H9 (cell line): ENCODE results near the gene PSG6. TPM values are rescaled to one million over a fixed set of nuclear protein-coding genes. Genes with fewer than 3 reads are reported as not detected.
"Not testable (repeated sequence)": the region's sequence is repeated elsewhere in the genome, so short reads cannot be mapped to it uniquely, and the experiment has no call there.

ENCODE experiments used
- DNase-seq: peaks from one replicate; pipeline ENCODE4 v3.0.0-alpha.2; 2017
- H2AFZ ChIP-seq: one replicate; pipeline ENCODE4 v1.6.1; 2013; ENCODE audit warnings: mild to moderate bottlenecking, low read length, control low read depth, moderate library complexity
- H2AK5ac ChIP-seq: 2 replicates; pipeline ENCODE4 v1.6.1; 2013; ENCODE audit warnings: low read length, control low read depth, mixed read lengths; ENCODE audit not compliant: insufficient read length
- H2BK120ac ChIP-seq: one replicate; pipeline ENCODE4 v1.6.1; 2013; ENCODE audit warnings: low read depth, mild to moderate bottlenecking, low read length, control low read depth, inconsistent platforms; ENCODE audit not compliant: poor library complexity, severe bottlenecking
- H2BK12ac ChIP-seq: 2 replicates; pipeline ENCODE4 v1.6.1; 2013; ENCODE audit warnings: low read length, control low read depth, mixed read lengths, low read depth; ENCODE audit not compliant: insufficient read length
- H2BK15ac ChIP-seq: 2 replicates; pipeline ENCODE4 v1.6.1; 2013; ENCODE audit warnings: low read depth, low read length, control low read depth
- H2BK20ac ChIP-seq: one replicate; pipeline ENCODE4 v1.6.1; 2013; ENCODE audit warnings: low read depth, mild to moderate bottlenecking, low read length, control low read depth, inconsistent platforms; ENCODE audit not compliant: poor library complexity, severe bottlenecking
- H2BK5ac ChIP-seq: 2 replicates; pipeline ENCODE4 v1.6.1; 2013; ENCODE audit warnings: low read length, control low read depth, mixed read lengths; ENCODE audit not compliant: insufficient read length
- H3K14ac ChIP-seq: 2 replicates; pipeline ENCODE4 v1.6.1; 2013; ENCODE audit warnings: low read length, control low read depth; ENCODE audit not compliant: insufficient read depth
- H3K18ac ChIP-seq: 2 replicates; pipeline ENCODE4 v1.6.1; 2013; ENCODE audit warnings: low read depth, mild to moderate bottlenecking, mixed read lengths, low read length, control low read depth; ENCODE audit not compliant: insufficient read length
- H3K23ac ChIP-seq: 2 replicates; pipeline ENCODE4 v1.6.1; 2013; ENCODE audit warnings: low read length, control low read depth, mixed read lengths, low read depth; ENCODE audit not compliant: insufficient read length
- H3K23me2 ChIP-seq: 2 replicates; pipeline ENCODE4 v1.6.1; 2013; ENCODE audit warnings: low read depth, mild to moderate bottlenecking, mixed read lengths, low read length, control low read depth; ENCODE audit not compliant: insufficient read length, poor library complexity, severe bottlenecking
- H3K27ac ChIP-seq: 2 replicates; pipeline ENCODE4 v1.5.1; 2013; ENCODE audit warnings: low read length, control low read depth, mixed read lengths, low read depth; ENCODE audit not compliant: insufficient read length
- H3K27me3 ChIP-seq: 2 replicates; pipeline ENCODE4 v1.6.1; 2013; ENCODE audit warnings: low read length, control low read depth, inconsistent platforms; ENCODE audit not compliant: insufficient read depth
- H3K4ac ChIP-seq: 2 replicates; pipeline ENCODE4 v1.6.1; 2013; ENCODE audit warnings: low read depth, mild to moderate bottlenecking, control low read depth, inconsistent platforms, low read length, moderate library complexity
- H3K4me1 ChIP-seq: 2 replicates; pipeline ENCODE4 v1.6.1; 2013; ENCODE audit warnings: low read length, control low read depth, inconsistent platforms; ENCODE audit not compliant: insufficient read depth
- H3K4me2 ChIP-seq: 2 replicates; pipeline ENCODE4 v1.6.1; 2013; ENCODE audit warnings: low read length, control low read depth, mixed read lengths; ENCODE audit not compliant: insufficient read length, insufficient read depth
- H3K56ac ChIP-seq: 2 replicates; pipeline ENCODE4 v1.6.1; 2013; ENCODE audit warnings: low read depth, mild to moderate bottlenecking, mixed read lengths, low read length, control low read depth; ENCODE audit not compliant: insufficient read length
- H3K79me1 ChIP-seq: 2 replicates; pipeline ENCODE4 v1.6.1; 2013; ENCODE audit warnings: low read depth, mild to moderate bottlenecking, moderate library complexity, low read length, control low read depth, inconsistent platforms; ENCODE audit not compliant: insufficient read depth, poor library complexity, severe bottlenecking
- H3K79me2 ChIP-seq: 2 replicates; pipeline ENCODE4 v1.6.1; 2013; ENCODE audit warnings: low read length, control low read depth, inconsistent platforms; ENCODE audit not compliant: insufficient read depth
- H3K9ac ChIP-seq: 2 replicates; pipeline ENCODE4 v1.6.1; 2013; ENCODE audit warnings: low read length, control low read depth, mixed read lengths; ENCODE audit not compliant: insufficient read length; ENCODE audit errors: extremely low read depth
- H3K9me3 ChIP-seq: one replicate; pipeline ENCODE4 v1.6.1; 2013; ENCODE audit warnings: low read depth, low read length, inconsistent platforms; ENCODE audit not compliant: control insufficient read depth
- H3T11ph ChIP-seq: one replicate; pipeline ENCODE4 v1.6.1; 2013; ENCODE audit warnings: mild to moderate bottlenecking, low read length, control low read depth, inconsistent platforms
- H4K20me1 ChIP-seq: one replicate; pipeline ENCODE4 v1.6.1; 2013; ENCODE audit not compliant: control insufficient read depth, insufficient read length, insufficient read depth
- H4K5ac ChIP-seq: 2 replicates; pipeline ENCODE4 v1.6.1; 2013; ENCODE audit warnings: low read depth, mild to moderate bottlenecking, mixed read lengths, low read length, control low read depth; ENCODE audit not compliant: insufficient read length
- H4K8ac ChIP-seq: replicated peaks from 2 replicates; pipeline ENCODE4 v1.6.1; 2013; ENCODE audit warnings: low read length, control low read depth, mixed read lengths, low read depth; ENCODE audit not compliant: insufficient read length
- H4K91ac ChIP-seq: 2 replicates; pipeline ENCODE4 v1.6.1; 2013; ENCODE audit warnings: low read depth, mild to moderate bottlenecking, moderate library complexity, mixed read lengths, low read length, control low read depth; ENCODE audit not compliant: insufficient read length
- H3K27ac Mint-ChIP-seq, 3 experiments: 2 replicates in 2 of 3; 3 replicates in 1 of 3; pipeline ENCODE4 v1.8.0; 2020 to 2021; ENCODE audit warnings: mixed read lengths in 3 of 3, mild to moderate bottlenecking in 1 of 3, moderate library complexity in 1 of 3
- H3K27me3 Mint-ChIP-seq: 2 replicates; pipeline ENCODE4 v1.8.0; 2021; ENCODE audit warnings: low read depth, mild to moderate bottlenecking, moderate library complexity, mixed read lengths
- H3K36me3 Mint-ChIP-seq, 3 experiments: 2 replicates in 2 of 3; 3 replicates in 1 of 3; pipeline ENCODE4 v1.8.0; 2020 to 2021; ENCODE audit warnings: low read depth in 3 of 3, mixed read lengths in 3 of 3; ENCODE audit not compliant: insufficient read depth in 1 of 3
- H3K4me1 Mint-ChIP-seq, 2 experiments: 2 replicates each; pipeline ENCODE4 v1.8.0; 2020; ENCODE audit warnings: mixed read lengths in 2 of 2
- H3K4me3 Mint-ChIP-seq, 2 experiments: 2 replicates in 1 of 2; 3 replicates in 1 of 2; pipeline ENCODE4 v1.8.0; 2020 to 2021; ENCODE audit warnings: mild to moderate bottlenecking in 2 of 2, mixed read lengths in 2 of 2, moderate library complexity in 1 of 2
- H3K9me3 Mint-ChIP-seq, 2 experiments: 2 replicates in 1 of 2; 3 replicates in 1 of 2; pipeline ENCODE4 v1.8.0; 2020; ENCODE audit warnings: mild to moderate bottlenecking in 2 of 2, mixed read lengths in 2 of 2, moderate library complexity in 1 of 2
- WGBS: extraction: QIAGEN DNeasy Blood & Tissue Kit; methylation state at CpG from one replicate; pipeline ENCODE4 v1.1.7; 2013; ENCODE audit warnings: missing lambda C conversion rate, low lambda C conversion rate, mixed read lengths; ENCODE audit not compliant: insufficient read length; ENCODE audit errors: extremely low coverage; 5-methylcytosine and 5-hydroxymethylcytosine counted together
- total RNA-seq: library from RNA; stranded (reverse); gene quantifications from 2 replicates; pipeline ENCODE4 v1.2.1, GENCODE V29; 2021

Gene PSG6
- total RNA-seq, 1 experiment from 2014 or later, result not detected

DNA sequence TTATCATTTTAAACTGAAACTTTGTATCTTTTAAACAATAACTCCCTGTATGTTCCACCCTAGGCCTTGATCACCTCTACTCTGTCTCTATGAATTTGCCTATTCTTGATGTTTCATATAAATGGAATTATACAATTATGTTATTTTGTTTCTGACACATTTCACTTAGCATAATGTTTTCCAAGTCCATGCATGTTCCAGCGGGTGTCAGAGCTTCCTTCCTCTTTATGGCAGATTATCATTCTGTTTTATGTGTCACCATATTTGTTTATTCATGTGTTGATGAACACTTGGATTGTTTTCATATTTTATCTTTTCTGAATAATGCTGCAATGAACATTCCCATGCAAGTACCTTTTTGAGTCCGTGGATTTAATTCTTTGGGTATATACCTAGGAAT, 35.0 kb downstream of the PSG6 start:
- not testable (repeated sequence) for H3K27ac ChIP-seq, DNase-seq, H2BK120ac ChIP-seq, H2AFZ ChIP-seq, H2AK5ac ChIP-seq, H3K79me2 ChIP-seq, H2BK5ac ChIP-seq, H2BK15ac ChIP-seq, H3K4me3 Mint-ChIP-seq, H4K8ac ChIP-seq, H3K4me1 Mint-ChIP-seq, H3K23me2 ChIP-seq, H2BK20ac ChIP-seq, H3K4me2 ChIP-seq, H2BK12ac ChIP-seq, H3K79me1 ChIP-seq, H4K5ac ChIP-seq, H3K9ac ChIP-seq, H3T11ph ChIP-seq, H3K14ac ChIP-seq, H3K56ac ChIP-seq, H3K18ac ChIP-seq, H4K91ac ChIP-seq, H3K23ac ChIP-seq, H3K27me3 ChIP-seq, H3K4me1 ChIP-seq, H3K4ac ChIP-seq, H3K27ac Mint-ChIP-seq, H4K20me1 ChIP-seq
- Mint-ChIP-seq H3K27me3 (peaks cover 12% of the 10 kb centered on the region), H3K9me3 (peaks cover 96 to 97% of the 10 kb centered on the region in 2 experiments), H3K36me3 (peaks cover 8 to 59% (median 12%) of the 10 kb centered on the region in 3 experiments; a peak in 6 of 7 replicates)
- peaks cover 44% of the 10 kb centered on the region for H3K9me3 ChIP-seq
- WGBS, result no CpG with 5 or more reads among the region's 2 CpGs

DNA sequence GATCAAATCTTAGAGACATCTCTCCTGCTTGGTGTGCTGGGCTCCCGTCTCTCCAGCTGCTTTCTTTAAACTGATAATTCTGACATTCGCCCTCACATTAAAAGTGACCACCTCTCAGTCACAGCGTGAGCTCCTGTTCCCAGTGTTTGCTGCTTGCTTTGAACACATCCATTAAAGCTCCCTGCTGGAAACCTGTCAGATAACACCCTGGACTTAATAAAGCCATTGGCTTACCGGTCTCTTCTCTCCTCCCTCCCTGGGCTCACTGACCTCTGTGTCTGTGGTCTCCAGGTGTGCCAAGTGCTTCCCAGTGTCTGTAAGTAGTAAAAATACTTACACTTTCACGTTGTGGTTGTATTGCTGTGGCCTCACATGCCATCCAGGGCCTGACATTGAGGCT, 35.7 kb downstream of the PSG6 start:
- not testable (repeated sequence) for H3K56ac ChIP-seq, H2AFZ ChIP-seq, H3K79me2 ChIP-seq, H3K4ac ChIP-seq, H3T11ph ChIP-seq, H3K27ac ChIP-seq, H3K4me3 Mint-ChIP-seq, H3K14ac ChIP-seq, H4K20me1 ChIP-seq, H3K27ac Mint-ChIP-seq, H2BK120ac ChIP-seq, H4K91ac ChIP-seq, H2BK15ac ChIP-seq, H3K18ac ChIP-seq, H3K23me2 ChIP-seq, H3K4me1 ChIP-seq, H2BK20ac ChIP-seq, H4K8ac ChIP-seq, H3K79me1 ChIP-seq, H4K5ac ChIP-seq, H3K9ac ChIP-seq, H3K23ac ChIP-seq, DNase-seq, H2AK5ac ChIP-seq, H2BK5ac ChIP-seq, H3K4me2 ChIP-seq, H3K27me3 ChIP-seq, H2BK12ac ChIP-seq, H3K4me1 Mint-ChIP-seq
- H3K27me3 Mint-ChIP-seq, result peaks cover 12% of the 10 kb centered on the region
- H3K9me3 Mint-ChIP-seq, result peaks cover 96% of the 10 kb centered on the region in 2 experiments
- H3K36me3 Mint-ChIP-seq, result peaks cover 8 to 57% (median 12%) of the 10 kb centered on the region in 3 experiments; a peak in 6 of 7 replicates
- H3K9me3 ChIP-seq, result peaks cover 44% of the 10 kb centered on the region
- no CpG with 5 or more reads among the region's 5 CpGs for WGBS
